Measurements from ENCODE around the gene KLHL22.

GRCh38 chr22:20458530-20459151, 37.0 kb downstream of the KLHL22 start:
- TF ChIP-seq PAXIP1 (CRISPR knock-in tag; conservative IDR thresholded peaks at IDR 0.05): no peak
- no peak for TF ChIP-seq CREB1 (IDR thresholded peaks at IDR 0.05)
- no peak for TF ChIP-seq CREB1 (CRISPR knock-in tag; IDR thresholded peaks at IDR 0.05)
- TF ChIP-seq FOXM1 (CRISPR knock-in tag; IDR thresholded peaks at IDR 0.05): no peak
- no peak for TF ChIP-seq TBL1XR1 (IDR thresholded peaks at IDR 0.05; ENCODE audit: borderline replicate concordance, low read length, partially characterized antibody)
- no peak for TF ChIP-seq ZNF552 (CRISPR knock-in tag; IDR thresholded peaks at IDR 0.05; ENCODE audit: borderline replicate concordance)
- TF ChIP-seq, protein P1, sequence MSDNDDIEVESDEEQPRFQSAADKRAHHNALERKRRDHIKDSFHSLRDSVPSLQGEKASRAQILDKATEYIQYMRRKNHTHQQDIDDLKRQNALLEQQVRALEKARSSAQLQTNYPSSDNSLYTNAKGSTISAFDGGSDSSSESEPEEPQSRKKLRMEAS (IDR thresholded peaks at IDR 0.05): no peak
- TF ChIP-seq, protein P2, sequence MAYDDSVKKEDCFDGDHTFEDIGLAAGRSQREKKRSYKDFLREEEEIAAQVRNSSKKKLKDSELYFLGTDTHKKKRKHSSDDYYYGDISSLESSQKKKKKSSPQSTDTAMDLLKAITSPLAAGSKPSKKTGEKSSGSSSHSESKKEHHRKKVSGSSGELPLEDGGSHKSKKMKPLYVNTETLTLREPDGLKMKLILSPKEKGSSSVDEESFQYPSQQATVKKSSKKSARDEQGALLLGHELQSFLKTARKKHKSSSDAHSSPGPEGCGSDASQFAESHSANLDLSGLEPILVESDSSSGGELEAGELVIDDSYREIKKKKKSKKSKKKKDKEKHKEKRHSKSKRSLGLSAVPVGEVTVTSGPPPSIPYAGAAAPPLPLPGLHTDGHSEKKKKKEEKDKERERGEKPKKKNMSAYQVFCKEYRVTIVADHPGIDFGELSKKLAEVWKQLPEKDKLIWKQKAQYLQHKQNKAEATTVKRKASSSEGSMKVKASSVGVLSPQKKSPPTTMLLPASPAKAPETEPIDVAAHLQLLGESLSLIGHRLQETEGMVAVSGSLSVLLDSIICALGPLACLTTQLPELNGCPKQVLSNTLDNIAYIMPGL (CRISPR knock-in tag; IDR thresholded peaks at IDR 0.05; ENCODE audit: borderline replicate concordance in 1 of 2, low read depth in 1 of 2): no peak
- TF ChIP-seq ZMYM4 (CRISPR knock-in tag; IDR thresholded peaks at IDR 0.05): no peak
- TF ChIP-seq RFXAP (CRISPR knock-in tag; IDR thresholded peaks at IDR 0.05; ENCODE audit: borderline replicate concordance): no peak
- no peak for TF ChIP-seq EP300 (IDR thresholded peaks at IDR 0.05; ENCODE audit: low read depth in 2 of 2, low read length in 2 of 2)
- TF ChIP-seq EP300 (CRISPR knock-in tag; IDR thresholded peaks at IDR 0.05; ENCODE audit: borderline replicate concordance): no peak

Measured in HepG2 (cell line).